ENCODE data around the gene CFI. TPM values are rescaled to one million over a fixed set of nuclear protein-coding genes. Genes with fewer than 3 reads are reported as not detected.

CFI gene
- total and polyA plus RNA-seq, 2 of the 4 experiments (the other 2 are of a cell fraction): 0.12 to 0.18 TPM

DNA sequence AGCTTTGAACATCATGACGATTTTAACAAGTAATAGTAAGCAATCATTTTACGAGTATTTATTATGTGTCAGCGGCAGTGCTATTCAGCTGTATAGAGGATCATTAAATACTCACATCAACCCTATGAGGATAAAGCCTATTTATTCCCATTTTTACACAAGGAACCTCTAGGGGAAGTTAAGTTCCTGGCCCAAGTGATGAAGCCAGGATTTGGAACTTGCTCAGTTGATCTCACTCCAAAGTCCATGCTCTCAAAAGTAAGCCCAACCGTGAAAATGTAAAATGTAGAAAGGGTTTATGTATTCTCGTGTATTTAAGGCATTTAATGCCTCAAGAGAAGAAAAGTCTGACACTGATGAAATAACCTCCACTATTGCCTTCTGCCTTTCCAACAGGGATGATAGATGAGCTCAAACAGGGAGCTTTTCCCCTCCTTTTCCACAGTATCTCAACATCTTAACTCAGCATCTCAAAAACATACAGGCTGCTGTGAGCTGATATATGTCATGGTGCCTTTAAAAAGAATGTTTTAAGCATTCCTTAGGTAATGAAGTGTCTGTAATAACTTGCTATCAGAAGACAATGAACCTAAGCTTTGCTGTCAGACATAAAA is 36.9 kb downstream of the CFI start:
- H3K56ac ChIP-seq (ENCODE audit: extremely low read depth, insufficient read depth, low read length): no peak overlapping the region
- dilution Hi-C loops (cut with HindIII; ENCODE audit: low sequenced_read_pairs, unreplicated experiment) (no loop called here), intact Hi-C loops (cut with micrococcal nuclease) (no loop called here), in situ Hi-C loops (cut with MboI; ENCODE audit: low sequenced_read_pairs) (no loop called here)
- no peak overlapping the region for H3K14ac ChIP-seq (replicated peaks; ENCODE audit: low read depth, low read length)
- H2BK20ac ChIP-seq (ENCODE audit: low read depth, low read length): no peak overlapping the region
- H2AFZ ChIP-seq (replicated peaks; ENCODE audit: low read length, poor library complexity): no peak overlapping the region
- H2AK5ac ChIP-seq (ENCODE audit: low read depth, low read length): no peak overlapping the region
- no peak overlapping the region for H4K5ac ChIP-seq (ENCODE audit: low read depth, low read length)
- no peaks in the 10 kb centered on the region for H3K36me3 ChIP-seq (ENCODE audit: control insufficient read depth, insufficient read depth, low read length)
- no peak overlapping the region for H3K9ac ChIP-seq (ENCODE audit: low read depth, low read length)
- no peak for ATAC-seq (ENCODE audit: low read depth)
- CTCF ChIA-PET: interaction anchor here (0.5 kb wide), 1 partner anchor 17 kb away, joined by 4 read pairs; no protein-coding TSS in a partner anchor
- BruUV-seq (replicated peaks): no TSS peak
- H3K23ac ChIP-seq (ENCODE audit: low read depth, low read length): no peak overlapping the region
- H2BK5ac ChIP-seq (ENCODE audit: low read depth, low read length, poor library complexity, severe bottlenecking): no peak overlapping the region
- no peak overlapping the region for H3K4me3 ChIP-seq (ENCODE audit: insufficient read depth, low read depth, low read length)
- no peaks in the 10 kb centered on the region for H3K4me1 ChIP-seq (ENCODE audit: control insufficient read depth, insufficient read depth, low read length)
- H2BK15ac ChIP-seq (ENCODE audit: low read depth, low read length): no peak overlapping the region
- H3K4ac ChIP-seq (ENCODE audit: low read depth, low read length): no peak overlapping the region
- no peaks in the 10 kb centered on the region for H3K9me1 ChIP-seq (ENCODE audit: insufficient read depth, low read length)
- H3K18ac ChIP-seq (ENCODE audit: low read depth, low read length): no peak overlapping the region
- H3K4me2 ChIP-seq (ENCODE audit: low read depth, low read length): no peak overlapping the region
- H4K20me1 ChIP-seq (ENCODE audit: insufficient read depth, low read length): no peaks in the 10 kb centered on the region
- H3K27ac ChIP-seq (ENCODE audit: insufficient read depth, low read length): no peak overlapping the region
- H3K79me1 ChIP-seq (ENCODE audit: low read depth in 1 of 2, low read length in 2 of 2): no peaks in the 10 kb centered on the region
- whole genome bisulfite sequencing, 2 experiments (ENCODE audit: extremely low coverage in 2 of 2, insufficient read length in 1 of 2): no CpG with 5 or more reads among the region's 5 CpGs
- no peaks in the 10 kb centered on the region for H3K9me3 ChIP-seq (ENCODE audit: control insufficient read depth, insufficient read depth, low read length)
- H4K91ac ChIP-seq (ENCODE audit: insufficient read depth, low read depth, low read length): no peak overlapping the region
- no peak overlapping the region for H2AK9ac ChIP-seq (replicated peaks; ENCODE audit: low read depth, low read length, poor library complexity)
- no peak overlapping the region for H2BK120ac ChIP-seq (ENCODE audit: low read depth, low read length)
- TF ChIP-seq MAFK (IDR thresholded peaks at IDR 0.05; ENCODE audit: low read depth, low read length): no peak
- no peak for DNase-seq
- POLR2A ChIA-PET (ENCODE audit: unreplicated experiment): no interaction called here
- H4K8ac ChIP-seq (ENCODE audit: low read depth in 2 of 2, low read length in 2 of 2): no peak overlapping the region
- no peaks in the 10 kb centered on the region; the same call in 1 of the 2 replicates for H3K27me3 ChIP-seq (ENCODE audit: control insufficient read depth, insufficient read depth, low read length)
